GM18508 (cell line): Measurements from ENCODE around the gene NAV2.

Source experiments
- ATAC-seq: cut with Tn5 transposase; IDR thresholded peaks from one replicate; pipeline ENCODE4 v1.9.1; 2021; ENCODE audit warnings: moderate number of reproducible peaks; ENCODE audit not compliant: insufficient read depth, unreplicated experiment

Gene NAV2

DNA sequence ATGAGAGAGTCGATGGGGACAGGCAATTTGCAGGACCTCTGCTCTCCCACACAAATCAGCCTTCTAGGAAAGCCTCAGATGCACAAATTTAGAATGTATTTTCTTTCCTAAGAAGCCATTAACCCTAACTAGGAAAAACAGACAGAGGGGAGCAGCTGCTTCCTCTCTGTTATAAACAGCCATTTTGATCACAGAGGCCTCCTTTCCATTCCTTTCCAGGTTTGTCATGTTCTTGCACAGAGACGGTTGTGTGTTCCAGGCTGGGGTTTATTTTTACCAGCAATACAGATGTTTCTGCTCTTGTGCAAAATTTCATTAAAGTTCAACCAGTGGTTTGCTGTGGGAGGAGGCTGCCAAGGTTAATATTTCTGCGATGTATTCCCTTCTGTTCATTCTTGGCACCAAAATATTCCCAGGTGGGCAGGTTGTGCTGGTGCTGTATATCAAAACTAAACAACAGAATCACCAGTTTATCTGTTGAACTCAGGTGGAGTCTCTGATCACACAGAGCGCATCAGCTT is 90.2 kb downstream of the NAV2 start:
- ATAC-seq: no peak

DNA sequence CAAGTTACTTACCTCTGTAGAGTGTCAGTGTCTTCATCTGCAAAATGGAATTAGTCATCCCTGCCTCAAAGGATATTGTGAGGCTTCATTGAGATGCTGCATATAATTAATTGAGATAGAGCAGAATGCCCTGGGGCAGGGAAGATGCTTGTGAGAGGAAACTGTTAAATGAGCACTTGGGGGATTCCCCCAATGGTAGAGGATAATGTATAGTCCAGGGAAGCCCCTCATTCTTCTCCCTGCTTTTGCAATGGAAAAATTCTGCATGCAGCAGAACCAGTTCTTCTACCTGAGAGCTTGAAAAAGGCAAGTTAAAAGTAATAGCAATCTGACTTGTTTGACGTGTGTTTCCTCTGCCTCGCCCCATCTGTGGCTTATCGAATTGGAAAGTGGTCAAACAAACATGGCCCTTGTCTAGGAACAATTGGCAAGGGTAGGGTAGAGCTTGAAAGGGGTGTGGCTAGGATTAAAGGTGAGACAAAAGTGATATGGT is 90.9 kb downstream of the NAV2 start:
- no peak for ATAC-seq

- ATAC-seq: no peak
Observed at GRCh38 chr11:19805376-19805775, 92.7 kb downstream of the NAV2 start.

DNA sequence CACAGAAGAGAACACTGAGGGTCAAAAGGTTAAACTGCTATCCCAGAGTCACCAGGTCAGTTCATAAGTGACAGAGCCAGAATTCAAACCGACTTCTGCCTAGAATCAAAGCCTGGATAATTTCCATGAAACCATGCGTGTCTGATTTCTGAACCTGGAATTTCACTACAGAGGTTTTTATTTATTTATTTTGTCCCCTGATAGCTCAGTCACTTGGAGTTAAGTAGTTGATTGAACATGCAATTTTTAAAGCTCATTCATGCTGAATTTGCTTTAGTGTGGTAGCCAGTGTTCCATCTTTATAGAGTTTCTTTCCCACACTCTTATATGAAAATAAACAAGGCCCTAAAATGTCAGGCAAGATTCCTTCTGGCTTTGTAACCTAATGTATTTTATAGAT is 93.2 kb downstream of the NAV2 start:
- no peak for ATAC-seq

DNA sequence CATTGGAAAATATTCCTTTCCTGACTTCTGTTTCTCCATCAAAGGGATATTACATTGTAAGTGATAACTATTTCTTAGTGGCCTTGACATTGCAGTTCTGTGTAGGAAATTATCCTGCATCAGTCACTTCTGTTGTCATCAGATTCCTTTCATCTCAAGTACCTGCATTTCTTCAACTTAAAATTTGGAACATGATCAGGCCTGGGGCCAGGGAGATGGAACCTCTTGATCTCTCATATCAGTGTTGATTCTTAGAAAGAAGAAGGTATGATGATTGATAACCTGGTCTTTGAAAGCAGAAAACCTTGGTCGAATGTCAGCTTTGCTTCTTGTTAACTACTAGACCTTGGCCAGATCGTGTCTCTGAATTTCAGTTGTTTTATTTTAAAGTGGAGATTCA is 93.6 kb downstream of the NAV2 start:
- no peak for ATAC-seq

DNA sequence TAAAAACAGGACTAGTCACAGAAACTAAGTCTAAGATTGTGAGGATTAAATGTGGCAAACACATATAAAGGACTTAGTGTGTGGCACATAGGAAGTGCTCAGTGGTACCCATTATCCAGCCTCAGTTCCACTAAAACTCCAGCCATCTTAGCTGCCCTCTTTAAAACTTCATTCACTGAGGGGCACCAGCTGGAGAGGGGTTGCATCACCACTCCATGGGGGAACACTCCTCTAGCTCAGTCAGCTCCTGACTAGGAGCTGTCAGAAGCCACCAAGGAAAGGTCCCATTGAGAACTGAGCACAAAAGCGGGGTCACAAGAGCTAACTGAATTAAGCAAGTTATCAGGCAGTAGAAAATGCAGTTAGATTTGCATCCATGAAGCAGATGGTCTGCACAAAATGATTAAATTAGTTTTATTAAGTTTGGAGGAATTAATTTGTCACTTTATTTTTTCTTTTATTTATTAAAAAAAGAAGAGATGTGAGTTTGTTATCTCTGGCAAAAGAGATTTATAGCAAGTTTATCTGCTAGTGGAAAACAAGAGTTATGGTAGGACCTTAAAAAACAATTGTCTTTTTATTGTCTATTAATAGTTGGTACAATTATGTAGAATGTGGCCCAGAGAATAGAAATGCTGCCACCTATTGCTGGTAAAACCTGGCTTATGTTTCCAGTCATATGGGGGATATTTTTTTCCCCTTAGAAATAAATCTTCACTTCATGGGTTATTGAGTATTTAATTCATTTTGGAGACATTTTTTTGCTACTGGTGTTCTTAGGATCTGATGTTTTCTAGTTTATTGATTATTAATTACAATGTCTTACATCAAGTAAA is 95.7 kb downstream of the NAV2 start:
- ATAC-seq: no peak

DNA sequence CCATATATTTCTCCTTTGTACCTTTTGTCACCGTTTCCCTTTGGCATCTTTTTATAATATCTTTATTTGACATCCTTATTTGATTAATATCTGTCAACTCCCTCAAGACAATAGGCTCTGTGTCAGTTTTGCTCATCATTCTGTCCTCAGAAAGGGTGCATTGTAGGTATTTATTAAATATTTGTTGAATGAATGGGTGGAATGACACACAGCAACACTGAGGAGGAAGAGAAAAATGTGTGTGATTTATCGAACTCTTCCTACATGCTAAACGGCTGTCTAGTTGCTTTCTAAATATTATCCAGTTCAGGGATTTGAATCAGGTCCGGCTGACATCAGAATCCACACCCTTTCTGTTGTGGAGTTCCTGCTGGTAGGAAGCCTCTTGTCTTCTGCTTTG is 98.2 kb downstream of the NAV2 start:
- ATAC-seq: no peak

DNA sequence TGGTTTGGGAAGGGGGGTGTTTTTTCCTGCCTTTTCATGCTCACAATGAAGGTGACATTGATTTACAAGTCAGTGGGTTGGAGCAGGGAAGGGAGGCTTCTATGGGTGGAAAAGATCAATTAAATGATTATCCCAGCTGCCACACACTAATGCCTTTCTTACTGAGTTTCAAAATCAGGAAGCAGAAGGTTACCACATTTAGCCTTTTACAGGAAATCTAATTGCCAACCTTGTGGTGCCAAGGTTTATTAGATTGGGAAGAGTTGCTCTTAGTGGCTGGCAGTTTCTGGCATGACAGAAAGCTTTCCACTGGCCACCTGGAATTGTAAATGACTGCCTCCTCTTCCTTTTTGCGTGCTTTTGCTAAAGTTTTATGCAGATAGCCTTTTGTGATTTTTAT is 98.7 kb downstream of the NAV2 start:
- no peak for ATAC-seq

- ATAC-seq: no peak
Observed at GRCh38 chr11:19812096-19812495, 99.5 kb downstream of the NAV2 start.

GRCh38 chr11:19812710-19813109 is 100.1 kb downstream of the NAV2 start:
- no peak for ATAC-seq

GRCh38 chr11:19813158-19813879 is 100.7 kb downstream of the NAV2 start:
- ATAC-seq: no peak

DNA sequence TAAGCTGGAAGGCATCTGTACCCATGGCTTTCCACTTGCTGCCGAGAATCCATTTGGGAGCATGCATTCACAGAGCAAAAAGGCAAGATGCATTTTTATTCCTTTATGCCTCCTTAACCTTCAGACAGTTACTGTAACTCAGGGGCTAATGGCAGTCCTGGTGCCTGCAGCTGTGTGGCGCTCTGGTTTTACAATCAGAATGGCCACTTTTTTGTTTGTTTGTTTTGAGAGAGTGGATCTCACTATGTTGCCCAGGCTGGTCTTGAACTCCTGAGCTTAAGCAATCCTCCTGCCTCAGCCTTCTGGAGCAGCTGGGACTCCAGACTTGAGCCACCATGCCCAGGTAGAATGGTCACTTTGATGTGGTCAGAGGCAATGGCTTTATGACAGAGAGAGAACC is 101.8 kb downstream of the NAV2 start:
- no peak for ATAC-seq

DNA sequence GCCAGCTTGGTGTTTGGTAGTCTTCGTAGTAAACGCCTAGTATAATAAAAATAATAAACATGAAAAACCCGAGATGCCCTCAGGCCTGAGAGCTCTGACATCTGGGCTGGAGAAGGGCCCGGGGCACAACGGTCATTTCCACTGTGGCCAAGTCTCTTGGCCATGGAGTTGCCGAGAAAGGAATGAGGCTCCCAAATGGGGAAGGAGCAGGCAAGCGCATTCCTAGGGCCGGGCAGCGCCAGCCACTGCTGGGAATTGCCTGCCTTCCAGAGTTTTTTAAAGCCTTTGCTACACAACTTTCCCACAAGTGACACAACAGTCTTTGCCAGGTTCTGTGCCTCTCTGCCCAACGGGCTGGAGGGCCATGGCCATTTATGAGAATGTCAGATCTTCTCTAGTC is 103.4 kb downstream of the NAV2 start:
- no peak for ATAC-seq

DNA sequence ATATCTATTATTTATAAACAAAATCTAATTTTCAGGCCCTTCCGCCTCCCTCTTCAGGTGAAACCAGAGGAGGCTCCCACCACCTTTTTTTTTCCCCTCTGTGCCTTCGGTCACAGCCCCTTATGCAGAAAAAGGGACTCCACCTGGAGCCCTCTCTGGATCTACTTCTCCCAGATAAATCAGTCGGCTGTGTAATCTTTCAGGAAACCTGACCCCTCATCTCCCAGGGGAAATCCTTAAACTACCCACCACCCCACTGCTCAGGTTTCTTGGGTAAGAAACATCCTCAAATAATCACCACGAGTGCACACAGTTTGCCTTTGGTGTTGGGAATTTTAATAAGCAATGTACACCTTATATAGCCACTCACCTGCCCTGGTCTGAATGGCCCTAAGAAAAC is 104.2 kb downstream of the NAV2 start:
- ATAC-seq: no peak

DNA sequence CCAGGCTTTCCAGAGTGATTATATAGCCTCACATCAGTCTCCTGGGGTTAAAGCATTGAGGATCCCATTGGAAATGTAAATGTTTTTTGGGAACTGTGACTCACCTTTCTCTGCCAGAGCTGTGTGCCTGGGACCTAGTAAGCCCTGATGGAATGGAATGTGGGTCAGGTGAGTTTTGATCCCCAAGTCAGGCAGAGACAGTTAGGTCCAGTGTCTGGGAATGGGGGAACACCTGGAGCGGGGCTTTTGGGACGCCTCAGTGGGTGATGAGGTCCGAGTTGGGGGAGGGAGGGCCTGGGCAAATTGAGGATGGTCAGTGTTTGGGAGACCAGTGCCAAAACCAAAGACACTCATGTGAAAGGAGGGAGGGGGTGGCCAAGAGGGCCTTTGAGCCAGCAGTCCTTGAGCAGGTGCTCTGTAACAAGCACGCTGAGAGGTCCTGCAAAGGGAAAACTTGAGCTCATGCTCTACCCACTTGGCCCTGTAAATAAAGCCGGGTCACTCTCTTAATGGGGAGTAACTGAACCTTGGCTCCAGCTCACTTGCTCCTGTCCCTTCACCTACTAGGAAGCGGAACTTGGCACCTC is 104.7 kb downstream of the NAV2 start:
- no peak for ATAC-seq

GRCh38 chr11:19817870-19818269 is 105.2 kb downstream of the NAV2 start:
- ATAC-seq: no peak

- ATAC-seq: no peak
Observed at GRCh38 chr11:19818619-19819018, 106.0 kb downstream of the NAV2 start.

- no peak for ATAC-seq
Observed at GRCh38 chr11:19819148-19819547, 106.5 kb downstream of the NAV2 start.

DNA sequence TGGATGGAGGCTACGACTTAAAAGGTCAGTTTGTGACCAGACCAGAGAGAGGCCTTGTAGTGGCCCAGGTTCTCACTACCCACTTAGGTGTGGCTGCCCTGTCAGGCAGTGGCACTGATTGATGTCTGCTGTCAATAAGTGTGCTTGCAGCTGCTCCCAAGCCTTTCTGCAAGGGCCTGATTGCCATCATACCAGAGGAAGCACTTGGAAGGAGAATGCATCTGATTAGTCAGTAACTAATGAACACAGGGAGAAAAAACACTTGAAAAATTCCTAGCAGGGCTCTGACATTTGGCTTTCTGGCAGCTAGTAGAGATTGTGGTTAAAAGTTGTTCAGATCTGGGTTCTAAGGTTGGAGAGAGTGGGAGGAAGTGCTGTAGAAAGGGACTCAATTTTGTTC is 107.5 kb downstream of the NAV2 start:
- ATAC-seq: no peak

DNA sequence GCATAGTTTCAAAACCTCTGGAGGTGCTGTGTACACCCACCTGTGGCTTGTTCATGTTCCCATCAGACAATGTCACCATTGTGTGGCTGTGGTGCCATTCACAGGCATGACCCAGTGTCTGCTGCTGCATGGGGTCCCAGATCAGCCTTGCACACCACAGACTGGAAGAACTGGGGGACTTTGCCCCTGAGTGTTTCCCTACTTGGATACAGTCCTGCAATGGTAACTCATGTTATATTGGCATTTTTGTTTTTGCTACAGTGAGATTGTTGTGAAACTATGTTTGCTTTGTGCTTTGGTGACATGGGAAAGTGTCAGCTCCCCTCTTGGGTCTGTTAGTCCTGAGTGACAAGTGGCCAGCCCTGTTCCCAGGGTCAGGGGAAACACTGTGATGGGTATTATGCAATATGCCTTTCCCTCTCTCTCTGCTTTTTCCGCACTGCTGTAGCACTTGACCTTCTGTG is 108.8 kb downstream of the NAV2 start:
- ATAC-seq: no peak

- ATAC-seq: no peak
Observed at GRCh38 chr11:19821993-19822392, 109.4 kb downstream of the NAV2 start.
